Superior temporal gyrus (tissue), 1 donor: Measurements from ENCODE around the gene GPD1L.
A peak's percentile ranks its signal among the peaks of the same experiment; 100 is the strongest.
"Not testable (repeated sequence)": the region's sequence is repeated elsewhere in the genome, so short reads cannot be mapped to it uniquely, and the experiment has no call there.

ENCODE experiments used
- DNase-seq: peaks from one replicate; pipeline ENCODE4 v3.0.0-alpha.2; 2016; ENCODE audit errors: extremely low spot score

GPD1L gene

GRCh38 chr3:32106132-32106928 lies at the start of gene GPD1L:
TSS of gene GPD1L (plus strand) at chr3:32106620. CDS start at chr3:32106712, 92 bp downstream.
- DNase-seq: peak; percentile 95

GRCh38 chr3:32058465-32058864 lies 48.0 kb upstream of the GPD1L start:
- not testable (repeated sequence) for DNase-seq

- DNase-seq: no peak
Observed at GRCh38 chr3:32062950-32063582, 43.4 kb upstream of the GPD1L start.

- no peak for DNase-seq
Observed at GRCh38 chr3:32066686-32067085, 39.7 kb upstream of the GPD1L start.

GRCh38 chr3:32074194-32074593 lies 32.2 kb upstream of the GPD1L start:
- DNase-seq: not testable (repeated sequence)

- no peak for DNase-seq
Observed at GRCh38 chr3:32076566-32076965, 29.9 kb upstream of the GPD1L start.

GRCh38 chr3:32077260-32078084 lies 28.9 kb upstream of the GPD1L start:
- no peak for DNase-seq

GRCh38 chr3:32078085-32078634 lies 28.3 kb upstream of the GPD1L start:
- no peak for DNase-seq

GRCh38 chr3:32078864-32079263 lies 27.6 kb upstream of the GPD1L start:
- no peak for DNase-seq

GRCh38 chr3:32082721-32083120 lies 23.7 kb upstream of the GPD1L start:
- no peak for DNase-seq

- no peak for DNase-seq
Observed at GRCh38 chr3:32083702-32084270, 22.6 kb upstream of the GPD1L start.

- DNase-seq: no peak
Observed at GRCh38 chr3:32084870-32085269, 21.6 kb upstream of the GPD1L start.

GRCh38 chr3:32086464-32086863 lies 20.0 kb upstream of the GPD1L start:
- DNase-seq: no peak

GRCh38 chr3:32089476-32089875 lies 16.9 kb upstream of the GPD1L start:
- DNase-seq: no peak

GRCh38 chr3:32093204-32093603 lies 13.2 kb upstream of the GPD1L start:
- DNase-seq: no peak

- no peak for DNase-seq
Observed at GRCh38 chr3:32095431-32095830, 11.0 kb upstream of the GPD1L start.

- no peak for DNase-seq
Observed at GRCh38 chr3:32097768-32098167, 8.7 kb upstream of the GPD1L start.

- DNase-seq: no peak
Observed at GRCh38 chr3:32098528-32098927, 7.9 kb upstream of the GPD1L start.

GRCh38 chr3:32100465-32100864 lies 6.0 kb upstream of the GPD1L start:
- no peak for DNase-seq

- no peak for DNase-seq
Observed at GRCh38 chr3:32102289-32102688, 4.1 kb upstream of the GPD1L start.

- no peak for DNase-seq
Observed at GRCh38 chr3:32104492-32104891, 1.9 kb upstream of the GPD1L start.
